Stimulated activated CD4-positive, alpha-beta T cell treated with anti-CD3 and anti-CD28 coated beads, TNF-alpha, amount 100 ng/mL, for 1 hour (primary cell): Measurements from ENCODE around the gene PTGDS.

Experiments
- DNase-seq, 3 donors: peaks; one replicate each; pipeline ENCODE4 v3.0.0-alpha.2; 2020; ENCODE audit warnings: low read depth in 3 of 3, low spot score in 1 of 3

PTGDS gene

GRCh38 chr9:136972743-136973142 is 4.6 kb upstream of the PTGDS start:
- no peak for DNase-seq

- DNase-seq = no peak
These were observed 3.4 kb upstream of the PTGDS start for GRCh38 chr9:136973618-136974617.

GRCh38 chr9:136974817-136975535 is 2.3 kb upstream of the PTGDS start:
- no peak for DNase-seq

- no peak for DNase-seq
These were observed 1.7 kb upstream of the PTGDS start for GRCh38 chr9:136975644-136976043.

GRCh38 chr9:136977649-136978072 is 357 bp downstream of the PTGDS start:
- DNase-seq = no peak

GRCh38 chr9:136978073-136978864 is 965 bp downstream of the PTGDS start:
- peak; percentile 35 to 50 (median 45) for DNase-seq

- DNase-seq = no peak
These were observed 1.7 kb downstream of the PTGDS start for GRCh38 chr9:136978865-136979544.

GRCh38 chr9:136979769-136980587 is 2.7 kb downstream of the PTGDS start:
- no peak for DNase-seq

GRCh38 chr9:136980669-136981478 is 3.6 kb downstream of the PTGDS start:
- no peak for DNase-seq

GRCh38 chr9:136981588-136982231 is 4.4 kb downstream of the PTGDS start:
- no peak for DNase-seq

GRCh38 chr9:136982232-136983051 is 5.1 kb downstream of the PTGDS start, which contains the start of gene LCNL1:
Gene LCNL1, plus strand, starts transcription at chr9:136982993. Its CDS starts 594 bp downstream, at chr9:136983587.
- no peak for DNase-seq

GRCh38 chr9:136983167-136983566 is 5.9 kb downstream of the PTGDS start:
- no peak for DNase-seq

- DNase-seq = no peak
These were observed 6.5 kb downstream of the PTGDS start for GRCh38 chr9:136983656-136984314.

GRCh38 chr9:136984464-136985026 is 7.2 kb downstream of the PTGDS start:
- DNase-seq = no peak

- no peak for DNase-seq
These were observed 7.8 kb downstream of the PTGDS start for GRCh38 chr9:136985027-136985602.

- no peak for DNase-seq
These were observed 8.5 kb downstream of the PTGDS start for GRCh38 chr9:136985853-136986252.
